Endothelial cell of umbilical vein (primary cell): ENCODE data around the gene ZNF223. TPM values are rescaled to one million over a fixed set of nuclear protein-coding genes. Genes with fewer than 3 reads are reported as not detected.

Experiments
- BruUV-seq: library from RNA; stranded (reverse); fragments of 400-500 nt; replicated peaks from 2 replicates; lab custom pipeline; 2021; lab: Mats Ljungman, UMichigan
- CTCF ChIA-PET: fragments of 300-600, 350-600 bp; sonication (Branson Sonifier 250); formaldehyde crosslinking; loops from one replicate; lab custom pipeline; 2021; ENCODE audit warnings: antibody characterized with exemption, inconsistent platforms; lab: Charles Lee
- POLR2A ChIA-PET: fragments of 300-600, 350-600 bp; sonication (Branson Sonifier 250); formaldehyde crosslinking; loops from one replicate; lab custom pipeline; 2021; ENCODE audit warnings: antibody characterized with exemption, inconsistent platforms; lab: Charles Lee
- DNase-seq: peaks from one replicate; pipeline ENCODE4 v3.0.0-alpha.2; 2011; ENCODE audit warnings: low read depth, low spot score
- FAIRE-seq: peaks from 2 replicates; lab custom pipeline; 2011; peaks lifted over from hg19 to GRCh38; lab: Jason Lieb, UNC
- H2AFZ ChIP-seq: 2 replicates; pipeline ENCODE4 v1.6.0; 2012; ENCODE audit warnings: low read depth, low read length, control low read depth, inconsistent platforms
- H3K27ac ChIP-seq: 2 replicates; pipeline ENCODE4 v1.5.1; 2011; ENCODE audit warnings: low read depth, mild to moderate bottlenecking, control low read depth, low read length, moderate library complexity; ENCODE audit not compliant: insufficient read depth
- H3K27me3 ChIP-seq, 2 experiments: 2 replicates each; pipeline versions ENCODE4 v1.6.0 to v1.6.1; 2011; ENCODE audit warnings: low read length in 2 of 2, mixed read lengths in 1 of 2; ENCODE audit not compliant: control insufficient read depth in 2 of 2, insufficient read depth in 2 of 2
- H3K36me3 ChIP-seq, 2 experiments: 2 replicates in 1 of 2; 3 replicates in 1 of 2; pipeline ENCODE4 v1.5.1; 2011; ENCODE audit warnings: low read length in 2 of 2, mild to moderate bottlenecking in 1 of 2, moderate library complexity in 1 of 2; ENCODE audit not compliant: control insufficient read depth in 2 of 2, insufficient read depth in 2 of 2; ENCODE audit errors: extremely low read depth in 1 of 2
- H3K4me1 ChIP-seq: 3 replicates; pipeline ENCODE4 v1.5.1; 2011; ENCODE audit warnings: mild to moderate bottlenecking, low read length; ENCODE audit not compliant: control insufficient read depth, insufficient read depth; ENCODE audit errors: extremely low read depth
- H3K4me2 ChIP-seq: 2 replicates; pipeline ENCODE4 v1.6.1; 2011; ENCODE audit warnings: low read length, control low read depth, mixed read lengths; ENCODE audit not compliant: insufficient read depth
- H3K4me3 ChIP-seq, 3 experiments: fragments of 200-600 bp in 1 of 3; sonication (generic), shearing (Covaris generic) in 1 of 3; replicated peaks in 1 of 3; 2 replicates each; pipeline ENCODE4 v1.5.1; 2011 to 2016; ENCODE audit warnings: control low read depth in 3 of 3, low read length in 3 of 3, mild to moderate bottlenecking in 2 of 3, inconsistent platforms in 1 of 3, low read depth in 1 of 3, moderate library complexity in 1 of 3; ENCODE audit not compliant: insufficient read depth in 1 of 3
- H3K79me2 ChIP-seq: 2 replicates; pipeline ENCODE4 v1.6.0; 2012; ENCODE audit warnings: low read length, inconsistent platforms; ENCODE audit not compliant: control insufficient read depth, insufficient read depth
- H3K9ac ChIP-seq: replicated peaks from 2 replicates; pipeline ENCODE3; 2011; ENCODE audit warnings: low read length, control low read depth; ENCODE audit not compliant: insufficient read depth; ENCODE audit errors: extremely low read depth
- H3K9me1 ChIP-seq: replicated peaks from 3 replicates; pipeline ENCODE4 v1.6.0; 2011; ENCODE audit warnings: mild to moderate bottlenecking, low read length; ENCODE audit not compliant: control insufficient read depth, insufficient read depth; ENCODE audit errors: extremely low read depth
- H3K9me3 ChIP-seq: replicated peaks from 2 replicates; pipeline ENCODE4 v1.5.1; 2012; ENCODE audit warnings: low read length, inconsistent platforms; ENCODE audit not compliant: control insufficient read depth, insufficient read depth
- H4K20me1 ChIP-seq: replicated peaks from 2 replicates; pipeline ENCODE3; 2011; ENCODE audit warnings: mild to moderate bottlenecking, low read length; ENCODE audit not compliant: control insufficient read depth, insufficient read depth; ENCODE audit errors: extremely low read depth
- EZH2 ChIP-seq: IDR thresholded peaks from 2 replicates; pipeline ENCODE4 v1.6.1; 2012; ENCODE audit warnings: borderline replicate concordance, low read depth, mild to moderate bottlenecking, moderate library complexity, low read length, inconsistent platforms; ENCODE audit not compliant: severe bottlenecking
- JUN ChIP-seq: IDR thresholded peaks from 2 replicates; pipeline ENCODE4 v1.6.1; 2011; ENCODE audit warnings: borderline replicate concordance, low read depth; ENCODE audit not compliant: insufficient read length, insufficient read depth
- MAX ChIP-seq: IDR thresholded peaks from 2 replicates; pipeline ENCODE4 v1.6.1; 2011; ENCODE audit not compliant: insufficient read depth, insufficient read length
- dilution Hi-C: fragments of 300-500 bp; cut with MboI; formaldehyde crosslinking; loops from one replicate; pipeline ENCODE4 v1.15.0; 2019; ENCODE audit warnings: low sequenced_read_pairs; ENCODE audit not compliant: extremely low pct_ligation_motif_present
- intact Hi-C: fragments of 100-400 bp; cut with micrococcal nuclease; formaldehyde crosslinking; loops from one replicate; pipeline ENCODE4 v1.10.0; 2022
- polyA plus RNA-seq, 4 experiments: library from polyadenylated mRNA; depleted of rRNA in 3 of 4; stranded (reverse) in 3 of 4; unstranded in 1 of 4; fragments of >200 nt; gene quantifications; 2 replicates each; pipeline versions ENCODE4 v1.2.1 to v1.2.3, GENCODE V29; 2011 to 2012; ENCODE audit warnings: missing spikeins in 1 of 4
- total RNA-seq: library from RNA; stranded (reverse); gene quantifications from 2 replicates; pipeline ENCODE4 v1.2.3, GENCODE V29; 2021
- TF ChIP-seq, protein P1 (sequence below), 2 donors: IDR thresholded peaks; 1 replicate in 1 of 2; 2 replicates in 1 of 2; pipeline ENCODE4 v1.5.1; 2011; ENCODE audit warnings: low read length in 2 of 2, mild to moderate bottlenecking in 2 of 2, moderate library complexity in 2 of 2, control low read depth in 1 of 2, inconsistent platforms in 1 of 2, low read depth in 1 of 2; ENCODE audit not compliant: insufficient read depth in 1 of 2; ENCODE audit errors: extremely low read depth in 1 of 2

ZNF223 gene
- total and polyA plus RNA-seq, 2 donors (not counting 3 experiments of a cell fraction or from before 2014, with no cell fraction given), result 1.6 to 3.7 TPM

DNA sequence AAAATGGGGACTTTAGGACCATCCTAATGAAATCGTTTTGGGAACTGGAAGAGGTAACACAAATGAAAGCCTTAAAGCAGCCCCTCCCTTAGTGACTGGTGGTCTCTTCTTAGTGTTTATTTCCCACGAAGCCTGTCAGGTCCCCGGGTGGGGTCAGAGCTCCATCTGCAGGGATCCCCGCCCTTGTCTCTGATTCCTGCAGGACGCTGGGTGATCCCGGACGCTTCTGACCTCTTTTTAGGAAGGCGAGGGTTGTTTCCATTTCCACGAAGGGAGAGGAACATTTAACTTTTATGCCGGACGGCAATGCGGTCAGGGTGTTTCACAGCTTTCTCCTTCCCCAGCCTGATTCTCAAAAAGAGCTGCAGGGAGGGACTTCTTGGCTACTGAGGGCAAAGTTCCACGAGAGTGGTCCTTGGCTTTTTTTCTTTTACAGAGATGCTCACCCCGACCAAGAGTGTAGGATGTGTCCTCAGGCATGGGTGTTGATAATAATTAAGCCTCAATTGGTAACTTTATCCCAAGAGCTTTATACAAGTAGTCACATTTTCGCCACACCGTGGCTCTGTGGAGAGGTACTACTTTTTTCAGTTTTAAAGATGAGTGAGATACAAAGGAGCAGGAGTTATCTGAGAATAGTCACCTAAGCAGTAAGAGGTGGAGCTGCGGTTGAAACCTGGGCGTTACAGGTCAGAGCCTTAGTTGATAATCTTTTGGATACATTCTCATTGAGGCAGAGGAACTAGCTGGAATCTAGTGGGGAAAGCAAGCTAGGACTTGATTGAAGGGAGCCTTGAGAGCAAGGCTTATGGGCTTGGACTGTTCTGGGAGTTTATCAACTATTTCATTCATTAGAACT is 20.9 kb downstream of the ZNF223 start:
- H2AFZ ChIP-seq, result peak overlapping the region; percentile 64
- dilution Hi-C loops (no loop called here), intact Hi-C loops (loop anchor here (1.0 to 2.0 kb wide), 6 partner anchors 21 to 88 kb away; partner anchors contain the start of genes ZNF155, ZNF224, ZNF225 and ZNF230)
- CTCF ChIA-PET, result interaction anchor here (1.2 kb wide), 1 partner anchor 23 kb away, joined by 4 read pairs; no protein-coding TSS in a partner anchor
- no peaks in the 10 kb centered on the region for H3K79me2 ChIP-seq
- no peaks in the 10 kb centered on the region for H3K9me1 ChIP-seq
- DNase-seq (no peak), FAIRE-seq (peak; percentile 21)
- H3K9ac ChIP-seq, result peak overlapping the region; percentile 1
- H3K4me3 ChIP-seq, result peak overlapping the region; percentile 10 to 67 (median 55)
- POLR2A ChIA-PET, result no interaction called here
- TF ChIP-seq, protein P1, sequence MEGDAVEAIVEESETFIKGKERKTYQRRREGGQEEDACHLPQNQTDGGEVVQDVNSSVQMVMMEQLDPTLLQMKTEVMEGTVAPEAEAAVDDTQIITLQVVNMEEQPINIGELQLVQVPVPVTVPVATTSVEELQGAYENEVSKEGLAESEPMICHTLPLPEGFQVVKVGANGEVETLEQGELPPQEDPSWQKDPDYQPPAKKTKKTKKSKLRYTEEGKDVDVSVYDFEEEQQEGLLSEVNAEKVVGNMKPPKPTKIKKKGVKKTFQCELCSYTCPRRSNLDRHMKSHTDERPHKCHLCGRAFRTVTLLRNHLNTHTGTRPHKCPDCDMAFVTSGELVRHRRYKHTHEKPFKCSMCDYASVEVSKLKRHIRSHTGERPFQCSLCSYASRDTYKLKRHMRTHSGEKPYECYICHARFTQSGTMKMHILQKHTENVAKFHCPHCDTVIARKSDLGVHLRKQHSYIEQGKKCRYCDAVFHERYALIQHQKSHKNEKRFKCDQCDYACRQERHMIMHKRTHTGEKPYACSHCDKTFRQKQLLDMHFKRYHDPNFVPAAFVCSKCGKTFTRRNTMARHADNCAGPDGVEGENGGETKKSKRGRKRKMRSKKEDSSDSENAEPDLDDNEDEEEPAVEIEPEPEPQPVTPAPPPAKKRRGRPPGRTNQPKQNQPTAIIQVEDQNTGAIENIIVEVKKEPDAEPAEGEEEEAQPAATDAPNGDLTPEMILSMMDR (IDR thresholded peaks at IDR 0.05; ENCODE audit: extremely low read depth in 1 of 2, insufficient read depth in 1 of 2, low read depth in 1 of 2, low read length in 2 of 2), result no peak
- TF ChIP-seq MAX, result no peak
- no peak for TF ChIP-seq JUN
- no peak for TF ChIP-seq EZH2
- H3K9me3 ChIP-seq, result no peaks in the 10 kb centered on the region
- peak overlapping the region; percentile 81 for H3K4me2 ChIP-seq
- no peaks in the 10 kb centered on the region for H3K36me3 ChIP-seq
- H4K20me1 ChIP-seq, result no peaks in the 10 kb centered on the region
- no TSS peak for BruUV-seq
- H3K27me3 ChIP-seq, result no peaks in the 10 kb centered on the region
- peaks cover 10% of the 10 kb centered on the region for H3K4me1 ChIP-seq
- H3K27ac ChIP-seq, result no peak overlapping the region
